Measurements from ENCODE around the gene FBXO31.

- TF ChIP-seq MAX (IDR thresholded peaks at IDR 0.05) (no peak), ATF3 (IDR thresholded peaks at IDR 0.05; ENCODE audit: insufficient read depth, low read depth, low read length) (no peak), CHD2 (IDR thresholded peaks at IDR 0.05; ENCODE audit: low read length) (no peak), EZH2 (IDR thresholded peaks at IDR 0.05; ENCODE audit: low read depth, low read length, severe bottlenecking) (no peak)
These were observed 44.4 kb downstream of the FBXO31 start for GRCh38 chr16:87339086-87339723.

Data from H1 (cell line).